GM21529 (cell line): ENCODE measurements around the gene B3GAT1.
A peak's percentile ranks its signal among the peaks of the same experiment; 100 is the strongest.

ENCODE experiments used
- ATAC-seq: cut with Tn5 transposase; IDR thresholded peaks from one replicate; pipeline ENCODE4 v1.9.1; 2021; ENCODE audit not compliant: unreplicated experiment

B3GAT1 gene

DNA sequence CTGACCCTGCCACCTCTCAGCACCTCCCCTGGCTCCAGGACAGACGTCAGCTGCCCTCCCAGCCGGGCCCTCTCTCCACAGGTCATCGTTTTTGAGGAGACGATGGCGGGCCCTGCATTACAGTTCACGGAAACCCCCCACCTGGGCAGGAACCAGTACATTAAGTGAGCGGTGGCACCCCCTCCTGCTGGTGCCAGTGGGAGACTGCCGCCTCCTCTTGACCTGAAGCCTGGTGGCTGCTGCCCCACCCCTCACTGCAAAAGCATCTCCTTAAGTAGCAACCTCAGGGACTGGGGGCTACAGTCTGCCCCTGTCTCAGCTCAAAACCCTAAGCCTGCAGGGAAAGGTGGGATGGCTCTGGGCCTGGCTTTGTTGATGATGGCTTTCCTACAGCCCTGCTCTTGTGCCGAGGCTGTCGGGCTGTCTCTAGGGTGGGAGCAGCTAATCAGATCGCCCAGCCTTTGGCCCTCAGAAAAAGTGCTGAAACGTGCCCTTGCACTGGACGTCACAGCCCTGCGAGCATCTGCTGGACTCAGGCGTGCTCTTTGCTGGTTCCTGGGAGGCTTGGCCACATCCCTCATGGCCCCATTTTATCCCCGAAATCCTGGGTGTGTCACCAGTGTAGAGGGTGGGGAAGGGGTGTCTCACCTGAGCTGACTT lies 37.0 kb downstream of the B3GAT1 start:
- ATAC-seq: no peak

DNA sequence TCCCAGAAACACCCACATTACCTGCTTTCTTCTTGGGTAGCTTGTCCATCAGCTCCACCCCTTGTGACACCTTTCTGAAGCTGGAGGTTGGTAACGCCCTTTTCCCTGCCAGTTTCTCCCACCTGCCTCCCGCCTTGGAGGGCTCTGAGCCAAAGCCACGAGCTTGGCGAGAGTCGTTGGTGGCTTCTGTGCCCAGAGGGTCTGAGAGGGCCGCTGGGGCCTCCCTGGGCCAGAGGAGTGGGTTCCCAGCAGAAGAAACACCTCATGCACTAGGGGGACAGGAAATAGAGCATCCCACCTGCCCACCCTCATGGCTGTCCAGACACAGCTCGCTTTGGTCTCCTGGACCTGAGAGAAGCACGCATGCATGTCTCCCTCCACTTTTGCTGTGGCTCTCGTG lies 37.9 kb downstream of the B3GAT1 start:
- no peak for ATAC-seq

DNA sequence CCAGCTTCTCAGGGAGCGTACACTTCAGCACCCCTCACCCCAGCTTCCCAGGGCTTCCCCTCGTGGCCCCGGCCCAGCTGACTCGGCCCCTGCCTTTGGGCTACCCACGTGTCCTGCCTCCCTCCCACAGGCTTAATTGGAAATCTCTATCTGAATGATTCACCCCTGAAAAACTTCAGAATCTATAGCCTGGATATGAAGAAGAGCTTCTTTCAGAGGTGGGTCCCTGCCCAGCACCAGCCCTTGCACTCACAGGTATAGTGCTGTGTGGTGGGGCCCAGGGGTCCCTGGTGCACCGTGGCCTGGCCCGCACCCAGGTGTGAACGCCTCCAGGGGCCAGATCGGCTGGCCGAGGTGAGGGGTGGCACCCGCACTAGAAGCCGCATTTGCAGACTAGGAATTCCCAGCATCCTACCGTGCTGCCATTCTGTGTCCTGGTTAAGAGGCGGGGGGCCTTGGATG lies 38.4 kb downstream of the B3GAT1 start:
- ATAC-seq: no peak

DNA sequence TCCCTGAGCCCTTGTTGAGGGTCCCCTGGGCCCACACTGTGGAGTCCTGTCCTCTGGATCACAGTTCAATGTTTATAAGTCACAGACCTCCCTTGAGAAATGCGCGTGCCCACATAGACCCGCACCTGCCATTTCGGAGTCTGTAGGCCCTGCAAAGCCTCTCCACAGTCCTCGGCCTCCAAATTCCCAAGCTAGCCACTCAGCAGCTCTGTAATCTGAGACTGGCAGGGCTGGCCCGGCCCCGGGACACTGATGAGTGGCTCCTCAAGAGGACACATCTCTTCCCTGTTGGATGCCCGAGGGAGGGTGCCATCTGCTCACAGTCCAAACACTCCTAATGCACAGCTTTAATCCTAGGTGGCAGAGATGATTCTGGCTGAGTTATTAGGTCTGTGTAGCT lies 39.1 kb downstream of the B3GAT1 start:
- ATAC-seq: no peak

DNA sequence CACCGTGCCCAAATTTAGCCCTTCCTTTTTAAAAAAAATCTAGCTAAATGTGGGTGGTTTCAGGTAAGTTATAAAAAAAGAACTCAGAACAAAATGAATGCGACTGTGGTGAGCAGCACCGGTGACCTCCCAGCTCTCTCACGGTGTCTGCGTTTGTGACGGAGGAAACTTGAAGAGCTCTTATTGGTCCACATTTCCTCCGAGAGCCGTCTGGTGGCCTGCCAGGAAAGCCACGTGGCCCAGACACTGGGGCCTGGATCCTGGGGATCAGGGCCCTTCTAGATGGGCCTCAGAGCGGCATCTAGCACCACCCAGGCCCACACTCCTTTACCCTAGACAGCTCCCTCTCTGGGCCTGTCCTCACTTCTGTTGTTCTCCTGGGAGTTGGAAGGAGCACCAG lies 39.5 kb downstream of the B3GAT1 start:
- no peak for ATAC-seq

DNA sequence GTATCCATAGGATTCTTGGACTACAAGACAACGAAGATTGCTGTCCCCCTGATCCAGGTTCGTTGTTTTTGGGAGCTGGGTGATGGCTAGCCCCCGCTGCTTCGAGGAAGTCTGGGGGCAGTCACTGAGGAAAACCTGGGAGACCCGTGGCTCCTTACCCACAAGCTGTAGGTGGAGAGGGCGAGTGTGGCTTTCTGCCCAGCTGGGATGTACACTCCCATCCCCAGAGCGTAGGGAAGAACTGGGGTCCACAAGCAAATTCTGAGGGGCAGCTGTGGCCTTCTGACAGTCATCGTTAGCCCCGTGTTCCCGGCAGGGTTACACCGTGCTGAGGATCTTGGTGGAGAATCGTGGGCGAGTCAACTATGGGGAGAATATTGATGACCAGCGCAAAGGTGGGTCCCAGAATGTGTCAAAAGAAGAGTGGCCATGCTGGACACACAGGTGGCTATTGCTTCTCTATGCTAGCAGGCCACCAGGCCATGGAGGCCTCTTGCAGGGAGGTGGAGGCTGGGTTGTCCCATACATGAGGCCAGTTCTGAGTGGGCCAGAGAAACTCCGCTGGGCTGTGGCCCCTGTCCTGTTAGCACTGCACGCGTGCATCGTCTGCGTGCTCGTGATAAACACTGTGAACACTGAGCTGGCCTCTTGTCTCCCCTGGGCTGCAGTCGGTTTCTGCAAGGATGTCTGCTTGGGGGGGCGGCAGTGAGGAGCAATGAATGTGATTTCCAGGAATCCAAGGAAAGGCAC lies 40.4 kb downstream of the B3GAT1 start:
- no peak for ATAC-seq

DNA sequence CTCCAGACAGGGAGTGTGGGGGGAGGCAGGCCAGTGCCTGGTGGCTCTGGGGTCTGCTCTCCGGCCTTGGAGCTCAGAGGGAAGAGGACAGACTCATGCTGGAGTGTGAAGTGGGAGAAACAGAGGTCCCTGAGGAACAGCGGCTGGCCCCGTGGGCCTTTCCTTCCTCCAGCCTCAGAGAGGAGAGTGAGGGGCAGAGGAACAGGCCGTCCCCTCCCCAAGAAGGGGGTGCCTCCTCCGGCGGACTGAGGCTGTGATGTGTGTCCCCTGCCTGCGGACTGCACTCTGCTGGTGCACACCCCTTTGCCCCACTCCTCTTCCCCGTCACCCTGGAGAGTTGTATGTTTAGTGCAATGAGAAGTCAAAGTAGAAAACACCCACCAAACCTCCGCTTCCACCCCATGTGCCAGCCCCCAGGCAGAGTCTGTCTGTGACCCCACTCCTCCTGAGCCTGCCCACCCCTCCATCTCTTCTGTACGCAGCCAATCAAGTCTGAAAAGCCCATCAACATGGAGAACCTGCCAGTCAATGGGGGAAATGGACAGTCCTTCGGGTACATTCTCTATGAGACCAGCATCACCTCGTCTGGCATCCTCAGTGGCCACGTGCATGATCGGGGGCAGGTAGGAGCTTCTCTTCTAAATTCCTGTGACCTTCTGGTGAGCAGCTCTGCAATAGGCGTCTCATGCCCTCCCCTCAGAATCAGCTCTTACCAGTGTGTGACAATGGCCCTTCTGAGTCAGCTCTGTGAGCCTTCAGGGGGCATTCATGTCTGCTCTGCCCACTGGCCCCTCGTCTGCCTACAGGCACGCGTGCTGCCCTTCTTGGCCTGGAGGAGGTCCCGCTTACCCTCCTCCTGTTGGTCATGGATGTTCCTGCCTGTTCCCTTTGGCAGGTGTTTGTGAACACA lies 41.3 kb downstream of the B3GAT1 start:
- no peak for ATAC-seq

DNA sequence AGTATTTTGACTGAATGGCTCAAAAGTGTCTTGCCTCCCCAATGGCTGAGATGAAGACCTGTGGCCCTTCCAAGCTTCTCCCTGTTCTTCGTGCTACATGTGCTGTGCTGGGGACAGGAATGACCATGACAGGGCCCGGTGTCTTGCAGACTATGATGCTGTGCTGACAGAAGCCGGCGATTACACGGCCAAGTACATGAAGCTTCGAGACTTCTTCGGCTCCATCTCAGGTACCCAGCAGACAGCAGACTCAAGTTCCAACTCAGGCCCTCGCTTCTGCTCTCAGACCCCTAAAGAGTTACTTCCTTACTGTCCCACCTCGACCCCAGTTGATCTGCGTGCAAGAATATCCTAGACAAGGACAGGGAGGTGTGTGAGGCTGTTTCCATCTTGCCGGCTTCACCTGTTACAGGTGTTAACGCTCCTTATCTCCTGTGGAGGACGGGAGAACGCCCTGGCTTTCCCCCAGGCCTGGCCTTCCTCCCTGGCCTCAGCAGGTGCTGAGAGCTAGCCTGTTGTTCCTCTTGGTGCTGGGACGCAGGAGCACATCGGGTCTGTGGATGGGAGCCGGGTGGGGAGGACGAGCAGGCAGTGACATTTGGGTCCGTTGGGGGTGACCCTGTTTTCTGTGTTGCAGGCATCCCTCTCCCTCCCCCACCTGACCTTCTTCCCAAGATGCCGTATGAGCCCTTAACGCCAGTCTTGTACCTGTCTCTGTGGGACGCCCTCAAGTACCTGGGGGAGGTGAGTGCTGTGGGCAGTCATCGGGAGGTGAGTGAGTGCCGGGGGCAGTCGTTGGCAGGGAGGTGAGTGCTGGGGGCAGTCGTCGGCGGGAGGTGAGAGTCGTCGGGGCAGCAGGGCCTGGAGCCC lies 42.2 kb downstream of the B3GAT1 start:
- ATAC-seq: no peak

DNA sequence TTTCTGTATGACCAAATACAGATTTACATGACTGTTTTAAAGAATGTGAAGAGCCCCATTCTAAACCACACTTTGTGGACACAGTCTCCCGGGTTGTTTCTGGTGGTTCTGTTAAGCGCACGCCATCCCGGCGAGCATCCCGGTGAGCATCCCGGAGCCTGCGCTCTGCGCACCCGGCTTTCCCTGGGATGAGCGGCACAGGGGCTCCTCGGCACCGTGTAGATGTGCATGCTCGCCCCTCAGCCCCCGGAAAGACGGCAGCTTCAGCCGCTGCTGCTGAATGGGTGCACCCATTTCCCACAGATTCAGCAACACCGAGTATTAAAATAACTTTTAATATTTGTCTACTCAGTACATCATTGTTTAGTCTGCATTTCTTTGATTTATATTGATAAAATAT lies 44.3 kb downstream of the B3GAT1 start:
- no peak for ATAC-seq

DNA sequence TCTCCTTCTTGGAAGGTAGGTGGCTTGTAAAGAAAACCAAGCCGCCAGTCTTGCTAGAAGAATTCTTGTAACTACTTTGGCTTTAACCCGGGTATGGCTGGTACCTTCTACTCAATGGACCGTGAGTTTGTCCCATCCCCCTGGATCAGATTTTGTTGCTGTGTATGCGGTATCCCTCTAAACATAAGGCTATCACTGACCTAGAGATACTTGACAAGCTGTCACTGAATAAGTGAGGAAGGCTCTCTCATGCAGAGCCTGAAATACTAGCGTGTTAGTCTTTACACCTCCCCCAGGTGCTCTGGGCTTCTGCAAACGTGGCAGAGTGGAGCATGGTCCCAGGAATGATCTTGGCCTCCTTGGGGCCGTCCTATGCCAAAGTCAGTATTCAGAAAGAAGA lies 45.8 kb downstream of the B3GAT1 start:
- ATAC-seq: no peak

DNA sequence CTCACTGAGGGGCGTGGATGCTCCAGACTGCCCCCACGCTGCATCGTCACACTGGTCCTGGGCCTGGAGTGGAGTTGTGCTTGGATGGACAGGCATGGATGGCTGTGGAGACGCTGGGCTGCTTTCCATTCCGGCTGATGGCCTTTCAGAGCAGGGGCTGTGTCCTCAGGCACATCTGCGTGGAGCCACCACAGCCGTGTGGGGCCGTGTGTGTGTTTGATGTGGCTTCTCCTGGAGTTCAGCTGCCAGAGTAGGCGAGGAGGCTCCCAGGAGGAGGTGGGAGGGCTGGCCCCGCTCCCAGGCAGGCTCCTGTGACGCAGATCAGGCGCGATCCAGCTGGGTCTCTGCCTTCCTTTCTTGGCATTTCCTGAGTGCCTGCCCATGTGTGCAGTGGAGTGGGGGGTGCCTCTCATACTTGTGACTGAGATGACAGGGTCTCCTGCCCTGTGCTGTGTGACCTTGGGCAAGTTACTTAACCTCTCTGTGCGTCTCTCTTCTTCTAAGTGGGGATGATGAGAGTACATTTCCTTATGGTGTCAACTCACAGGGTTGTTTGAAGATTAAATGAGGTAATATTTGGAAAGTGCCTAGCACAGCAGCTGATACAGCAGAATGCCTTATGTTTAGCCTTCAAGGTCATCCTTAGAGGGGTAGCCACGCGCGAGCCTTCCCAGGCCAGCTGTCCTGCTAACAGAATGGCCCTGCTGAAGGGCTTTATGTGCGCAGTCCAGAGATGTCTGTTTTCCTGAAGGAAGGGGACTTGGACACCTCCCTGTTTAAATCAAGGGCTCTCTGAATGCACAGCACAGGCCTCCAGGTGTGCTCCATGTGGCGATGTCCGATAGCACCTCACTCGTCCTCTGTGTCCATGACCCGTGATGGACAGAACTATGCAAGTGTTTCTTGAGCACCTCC lies 46.8 kb downstream of the B3GAT1 start:
- no peak for ATAC-seq

DNA sequence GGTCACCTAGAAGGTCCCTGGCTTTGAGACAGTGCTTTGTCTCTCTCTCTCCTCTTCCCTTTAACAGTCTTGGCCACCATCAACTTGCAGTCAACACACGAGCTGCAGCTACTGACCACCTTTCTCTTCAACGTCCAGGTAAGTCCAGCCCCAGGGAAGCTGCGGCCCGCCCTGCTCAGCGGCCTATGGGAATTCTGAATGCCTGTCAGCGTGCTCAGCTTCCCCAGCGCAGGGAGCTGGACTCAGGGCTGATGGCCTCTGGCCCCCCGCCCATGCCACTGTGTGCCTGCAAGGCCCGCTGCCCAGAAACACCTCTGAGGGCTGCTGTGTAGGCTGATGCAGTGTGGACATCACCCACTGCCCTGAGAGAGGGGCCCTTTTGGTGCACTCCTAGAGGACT lies 47.8 kb downstream of the B3GAT1 start:
- ATAC-seq: no peak

DNA sequence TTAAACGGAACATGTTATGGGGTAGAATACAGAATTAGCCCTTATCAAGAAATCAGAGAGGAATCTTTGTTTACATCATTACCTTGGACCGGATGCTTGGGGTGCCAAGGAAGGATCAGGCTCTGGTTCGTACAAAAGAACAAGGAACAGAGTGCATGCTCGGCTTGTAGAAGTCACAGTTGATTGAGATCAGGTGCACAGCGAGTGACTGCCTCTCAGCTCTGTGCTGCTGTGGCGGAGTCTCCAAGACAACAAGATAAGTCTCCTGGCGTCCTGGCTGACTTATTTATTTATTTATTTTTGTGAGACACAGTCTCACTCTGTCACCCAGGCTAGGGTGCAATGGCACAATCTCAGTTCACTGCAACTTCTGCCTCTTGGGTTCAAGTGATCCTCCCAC lies 48.5 kb downstream of the B3GAT1 start:
- ATAC-seq: no peak

DNA sequence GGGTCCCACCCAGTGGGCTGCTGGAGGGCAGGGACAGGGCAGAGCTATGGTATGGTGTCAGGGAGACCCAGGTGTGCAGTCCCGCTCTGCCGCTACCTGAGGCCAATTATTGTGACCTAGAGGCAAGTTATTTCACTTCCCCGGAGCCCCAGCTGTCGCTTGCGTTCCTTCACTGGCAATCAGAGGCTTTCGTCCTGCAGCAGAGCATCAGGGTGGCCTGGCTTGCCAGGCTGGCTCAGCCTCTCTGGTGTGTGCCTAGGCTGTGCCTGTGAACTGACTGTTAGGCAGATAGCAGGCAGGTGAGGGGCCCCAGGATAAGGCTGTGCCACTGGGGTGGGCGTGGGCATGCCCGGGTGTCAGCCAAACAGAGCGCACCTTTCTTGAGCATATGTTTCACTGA lies 48.9 kb downstream of the B3GAT1 start:
- no peak for ATAC-seq

DNA sequence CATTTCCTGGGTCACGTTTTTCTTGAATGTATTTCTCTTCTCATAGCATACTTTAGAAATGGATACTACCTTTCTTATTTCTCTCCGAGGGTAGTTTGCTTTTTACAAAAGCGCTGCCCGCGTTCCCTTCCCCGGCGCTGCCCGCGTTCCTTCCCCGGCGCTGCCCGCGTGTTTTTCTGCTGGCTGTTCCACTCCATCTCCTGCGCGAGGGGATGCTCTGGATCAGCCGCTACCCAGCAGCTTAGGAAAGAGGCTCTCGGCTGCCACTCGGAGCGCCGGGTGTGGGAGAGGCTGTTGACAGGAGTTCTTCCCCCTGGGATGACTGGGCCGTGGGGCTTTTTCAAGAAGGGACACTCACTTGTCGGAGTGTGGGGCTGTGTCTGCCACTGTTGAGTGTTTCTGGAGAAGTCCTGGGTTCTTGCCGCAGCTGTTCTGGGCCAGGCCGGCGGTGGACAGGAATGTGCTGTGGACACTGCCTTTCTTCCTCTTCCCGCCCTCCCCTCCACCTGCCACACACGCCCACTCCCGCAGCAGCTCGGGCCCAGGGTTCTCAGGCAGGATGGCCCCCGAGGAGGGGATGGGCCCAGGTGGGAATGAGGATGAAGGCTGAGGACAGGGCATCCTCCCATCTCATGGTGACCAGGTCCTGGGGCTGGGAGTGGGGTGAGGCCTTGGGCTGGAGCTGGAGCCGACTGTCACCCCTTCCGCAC lies 49.7 kb downstream of the B3GAT1 start:
- ATAC-seq: no peak

DNA sequence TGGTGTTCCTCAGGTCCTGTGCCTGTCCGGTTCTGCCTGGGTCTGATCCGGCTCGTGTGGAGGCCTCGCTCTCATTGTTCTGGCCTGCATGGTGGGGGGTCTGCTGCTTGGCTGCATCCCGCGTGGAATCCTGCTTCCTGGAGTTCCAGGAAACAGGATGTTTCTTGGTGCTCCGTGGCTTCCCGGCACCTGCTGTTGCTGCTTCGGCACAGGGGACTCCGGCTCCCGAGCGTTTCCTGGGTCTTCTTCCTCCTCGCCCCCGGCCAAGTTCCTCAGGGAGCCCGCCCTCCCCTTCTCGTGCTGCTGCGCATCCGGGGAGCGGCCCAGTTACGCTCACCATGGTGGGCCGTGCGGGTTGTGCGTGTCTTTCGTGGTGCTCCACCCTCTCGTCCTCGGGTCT lies 50.4 kb downstream of the B3GAT1 start:
- ATAC-seq: no peak

DNA sequence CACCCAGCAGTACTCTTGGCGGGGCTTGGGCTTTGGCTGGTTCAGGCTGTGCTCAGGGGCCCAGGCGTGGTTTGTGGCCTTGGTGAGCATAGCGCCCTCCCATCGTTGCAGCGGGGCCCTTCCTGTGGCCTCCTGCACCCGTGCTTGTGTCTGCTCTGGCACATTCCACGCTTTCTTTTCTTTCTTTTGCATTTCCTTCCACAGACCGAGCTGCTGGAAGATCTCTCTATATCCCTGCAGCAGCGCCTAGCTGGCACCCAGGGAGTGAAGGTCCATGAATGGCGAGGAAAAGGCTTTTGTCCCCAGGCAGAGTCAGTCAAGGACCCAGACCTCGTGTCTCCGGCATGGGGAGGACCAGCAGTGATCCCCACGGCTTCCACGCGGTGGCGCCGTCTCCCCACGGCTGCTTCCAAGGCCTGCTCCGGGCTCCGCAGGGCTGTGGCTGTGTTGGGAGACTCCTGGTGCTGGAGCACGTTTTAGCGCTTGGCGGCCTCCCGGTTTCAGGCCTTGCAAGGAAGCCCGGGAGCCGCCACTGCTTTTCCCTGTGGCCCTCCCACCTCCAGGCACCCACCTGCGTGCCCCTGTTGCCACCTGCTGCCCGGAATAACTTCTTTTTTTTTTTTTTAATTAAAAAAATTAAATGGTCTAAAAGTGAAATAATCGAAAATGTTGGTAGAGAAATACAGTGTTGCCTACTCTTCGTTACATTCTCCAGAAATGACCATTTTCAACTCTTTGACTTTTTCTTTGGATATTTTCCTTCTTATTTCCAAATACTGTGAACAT lies 51.8 kb downstream of the B3GAT1 start:
- peak; percentile 92 for ATAC-seq

DNA sequence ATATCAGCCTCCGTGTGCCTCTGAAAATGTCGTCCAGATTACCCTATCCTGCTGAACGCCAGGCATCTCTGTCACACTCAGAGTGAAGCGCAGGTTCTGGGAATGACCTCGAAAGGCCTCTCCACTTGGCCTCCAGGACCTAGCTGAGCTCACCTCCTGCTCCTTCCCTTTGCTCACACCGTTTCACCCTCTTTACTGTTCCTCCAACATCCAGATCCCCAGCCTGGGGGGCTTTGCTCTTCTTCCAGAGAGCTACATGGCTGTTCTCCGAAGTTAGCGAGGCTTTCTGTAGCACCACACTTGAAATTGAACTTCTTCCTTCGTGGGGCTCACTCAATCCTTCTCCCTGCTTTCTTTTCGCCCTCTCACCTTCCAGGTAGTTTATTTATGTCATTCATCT lies 52.4 kb downstream of the B3GAT1 start:
- no peak for ATAC-seq
